G401.6 (cell line): ENCODE results near the gene INTU.

ENCODE experiments used
- FAIRE-seq: peaks from 2 replicates; lab custom pipeline; 2012; peaks lifted over from hg19 to GRCh38; lab: Jason Lieb, UNC

INTU gene

GRCh38 chr4:127748957-127749356 is 116.2 kb downstream of the INTU start:
- no peak for FAIRE-seq

- no peak for FAIRE-seq
These were observed 124.1 kb downstream of the INTU start for GRCh38 chr4:127756906-127757305.

- FAIRE-seq = no peak
These were observed 126.6 kb downstream of the INTU start for GRCh38 chr4:127759228-127759820.

- FAIRE-seq = no peak
These were observed 127.1 kb downstream of the INTU start for GRCh38 chr4:127759893-127760292.

- FAIRE-seq = no peak
These were observed 138.9 kb downstream of the INTU start for GRCh38 chr4:127771535-127772275.

- no peak for FAIRE-seq
These were observed 140.3 kb downstream of the INTU start for GRCh38 chr4:127772769-127773671.

GRCh38 chr4:127775843-127776242 is 143.1 kb downstream of the INTU start:
- no peak for FAIRE-seq
